HG03103 (cell line): ENCODE measurements around the gene GABRG3.

Experiments
- ATAC-seq: cut with Tn5 transposase; IDR thresholded peaks from one replicate; pipeline ENCODE4 v1.9.1; 2021; ENCODE audit warnings: low read depth; ENCODE audit not compliant: unreplicated experiment

GABRG3 gene

GRCh38 chr15:27234593-27234992 is 263.6 kb downstream of the GABRG3 start:
- ATAC-seq, result no peak

- ATAC-seq, result no peak
These were observed 264.2 kb downstream of the GABRG3 start for GRCh38 chr15:27235161-27235560.

- no peak for ATAC-seq
These were observed 264.7 kb downstream of the GABRG3 start for GRCh38 chr15:27235681-27236080.

- ATAC-seq, result no peak
These were observed 266.4 kb downstream of the GABRG3 start for GRCh38 chr15:27237319-27237939.

- ATAC-seq, result no peak
These were observed 267.2 kb downstream of the GABRG3 start for GRCh38 chr15:27238209-27238608.

GRCh38 chr15:27238707-27239423 is 267.9 kb downstream of the GABRG3 start:
- no peak for ATAC-seq

- no peak for ATAC-seq
These were observed 271.0 kb downstream of the GABRG3 start for GRCh38 chr15:27241943-27242342.

- no peak for ATAC-seq
These were observed 273.1 kb downstream of the GABRG3 start for GRCh38 chr15:27244047-27244446.

- no peak for ATAC-seq
These were observed 277.3 kb downstream of the GABRG3 start for GRCh38 chr15:27248251-27248650.

- no peak for ATAC-seq
These were observed 278.2 kb downstream of the GABRG3 start for GRCh38 chr15:27249046-27249759.

- no peak for ATAC-seq
These were observed 278.8 kb downstream of the GABRG3 start for GRCh38 chr15:27249760-27250109.

- ATAC-seq, result no peak
These were observed 279.2 kb downstream of the GABRG3 start for GRCh38 chr15:27250223-27250622.

GRCh38 chr15:27254055-27254454 is 283.1 kb downstream of the GABRG3 start:
- ATAC-seq, result no peak

- ATAC-seq, result no peak
These were observed 283.8 kb downstream of the GABRG3 start for GRCh38 chr15:27254801-27255200.

GRCh38 chr15:27256446-27256845 is 285.5 kb downstream of the GABRG3 start:
- no peak for ATAC-seq

- no peak for ATAC-seq
These were observed 287.3 kb downstream of the GABRG3 start for GRCh38 chr15:27258287-27258686.

GRCh38 chr15:27260523-27260922 is 289.5 kb downstream of the GABRG3 start:
- ATAC-seq, result no peak

- no peak for ATAC-seq
These were observed 297.9 kb downstream of the GABRG3 start for GRCh38 chr15:27268923-27269322.

- no peak for ATAC-seq
These were observed 300.3 kb downstream of the GABRG3 start for GRCh38 chr15:27271258-27271657.

GRCh38 chr15:27272427-27272826 is 301.4 kb downstream of the GABRG3 start:
- ATAC-seq, result no peak

- no peak for ATAC-seq
These were observed 302.5 kb downstream of the GABRG3 start for GRCh38 chr15:27273506-27273905.

- ATAC-seq, result no peak
These were observed 307.8 kb downstream of the GABRG3 start for GRCh38 chr15:27278761-27279160.
